BLaER1 treated with 17β-estradiol and CSF1 and Interleukin-3, amounts not matched to agents 10 nM and 100 nM (cell line): ENCODE data around the gene COPS4.

ENCODE experiments used
- H3K27ac ChIP-seq, 11 experiments: shearing (Covaris generic); formaldehyde crosslinking; 2 replicates each; pipeline ENCODE4 v1.8.1; 2022
- H3K27me3 ChIP-seq, 11 experiments: shearing (Covaris generic); formaldehyde crosslinking; 2 replicates each; pipeline ENCODE4 v1.8.1; 2022
- H3K36me3 ChIP-seq, 11 experiments: shearing (Covaris generic); formaldehyde crosslinking; 2 replicates each; pipeline ENCODE4 v1.8.1; 2022
- H3K4me1 ChIP-seq, 10 experiments: shearing (Covaris generic); formaldehyde crosslinking; 2 replicates each; pipeline ENCODE4 v1.8.1; 2022
- H3K4me2 ChIP-seq, 11 experiments: shearing (Covaris generic); formaldehyde crosslinking; 2 replicates each; pipeline ENCODE4 v1.8.1; 2022
- H3K4me3 ChIP-seq, 10 experiments: shearing (Covaris generic); formaldehyde crosslinking; 2 replicates each; pipeline ENCODE4 v1.8.1; 2022
- H3K9ac ChIP-seq, 11 experiments: shearing (Covaris generic); formaldehyde crosslinking; 2 replicates each; pipeline ENCODE4 v1.8.1; 2022
- H3K9me3 ChIP-seq, 11 experiments: shearing (Covaris generic); formaldehyde crosslinking; replicated peaks in 1 of 11; 2 replicates each; pipeline ENCODE4 v1.8.1; 2022
- H4K20me1 ChIP-seq, 11 experiments: shearing (Covaris generic); formaldehyde crosslinking; 2 replicates each; pipeline ENCODE4 v1.8.1; 2022
- Cebpa-rat ChIP-seq, 11 experiments: shearing (Covaris generic); IDR thresholded peaks; 2 replicates each; pipeline ENCODE4 v1.8.1; 2022

The COPS4 gene

GRCh38 chr4:83089410-83090157, 54.6 kb downstream of the COPS4 start:
- no peak overlapping the region; a peak in 1 of 22 replicates for H3K27ac ChIP-seq
- H4K20me1 ChIP-seq = no peaks in the 10 kb centered on the region
- peak overlapping the region in 4 of 11 experiments; percentile 31 to 52 (median 38); a peak in 6 of 22 replicates for H3K4me2 ChIP-seq
- peaks cover 0 to 3% (median 0%) of the 10 kb centered on the region in 11 experiments; a peak in 2 of 22 replicates for H3K36me3 ChIP-seq
- H3K9me3 ChIP-seq = no peaks in the 10 kb centered on the region
- no peak overlapping the region for H3K9ac ChIP-seq
- H3K4me1 ChIP-seq = peaks cover 0 to 30% (median 2%) of the 10 kb centered on the region in 10 experiments; a peak in 9 of 20 replicates
- TF ChIP-seq Cebpa-rat (IDR thresholded peaks at IDR 0.05) = no peak; a peak in 1 of 22 replicates
- H3K4me3 ChIP-seq = no peak overlapping the region
- no peaks in the 10 kb centered on the region for H3K27me3 ChIP-seq

GRCh38 chr4:83093060-83093640, 58.2 kb downstream of the COPS4 start:
- no peak for TF ChIP-seq Cebpa-rat (IDR thresholded peaks at IDR 0.05)
- Histone ChIP-seq H3K4me3 (no peak overlapping the region), H3K27ac (no peak overlapping the region), H3K9ac (no peak overlapping the region), H4K20me1 (no peaks in the 10 kb centered on the region), H3K4me2 (peak overlapping the region in 3 of 11 experiments; percentile 5 to 18 (median 5); a peak in 2 of 22 replicates), H3K36me3 (peaks cover 0 to 14% (median 0%) of the 10 kb centered on the region in 11 experiments; a peak in 2 of 22 replicates), H3K4me1 (peaks cover 0 to 21% (median 2%) of the 10 kb centered on the region in 10 experiments; a peak in 9 of 20 replicates), H3K27me3 (no peaks in the 10 kb centered on the region), H3K9me3 (no peaks in the 10 kb centered on the region)

DNA sequence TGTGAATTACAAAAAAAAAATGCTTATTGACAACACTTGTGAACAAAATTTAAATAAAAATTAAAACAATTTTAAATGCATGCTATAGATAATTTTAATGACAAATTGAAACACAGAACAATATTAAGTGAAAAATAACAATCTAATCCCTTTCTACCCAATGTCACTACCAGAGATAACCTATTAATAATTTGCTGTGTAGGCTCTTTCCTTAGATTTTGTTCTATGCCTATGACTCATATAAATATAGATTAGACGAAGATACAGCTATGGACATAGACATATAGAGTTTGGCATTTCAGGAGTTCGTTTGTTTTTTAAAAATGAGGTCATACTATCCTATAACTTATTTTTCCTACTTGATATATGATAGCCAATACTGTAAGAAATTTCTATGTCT, 61.4 kb downstream of the COPS4 start:
- H3K36me3 ChIP-seq = peaks cover 0 to 23% (median 0%) of the 10 kb centered on the region in 11 experiments; a peak in 2 of 22 replicates
- H3K4me1 ChIP-seq = peaks cover 0 to 8% (median 0%) of the 10 kb centered on the region in 10 experiments; a peak in 3 of 20 replicates
- no peak for TF ChIP-seq Cebpa-rat (IDR thresholded peaks at IDR 0.05)
- H4K20me1 ChIP-seq = no peaks in the 10 kb centered on the region
- H3K9ac ChIP-seq = no peak overlapping the region
- no peak overlapping the region for H3K27ac ChIP-seq
- no peak overlapping the region for H3K4me3 ChIP-seq
- H3K27me3 ChIP-seq = no peaks in the 10 kb centered on the region
- H3K4me2 ChIP-seq = no peak overlapping the region
- no peaks in the 10 kb centered on the region for H3K9me3 ChIP-seq

GRCh38 chr4:83104991-83105390, 70.0 kb downstream of the COPS4 start:
- no peak overlapping the region for H3K4me3 ChIP-seq
- peaks cover 0 to 27% (median 0%) of the 10 kb centered on the region in 11 experiments; a peak in 2 of 22 replicates for H3K36me3 ChIP-seq
- H3K27ac ChIP-seq = no peak overlapping the region
- no peak for TF ChIP-seq Cebpa-rat (IDR thresholded peaks at IDR 0.05)
- H3K27me3 ChIP-seq = peaks cover 6 to 20% (median 18%) of the 10 kb centered on the region in 11 experiments; a peak in 20 of 22 replicates
- no peak overlapping the region for H3K9ac ChIP-seq
- no peaks in the 10 kb centered on the region for H4K20me1 ChIP-seq
- no peak overlapping the region for H3K4me2 ChIP-seq
- no peaks in the 10 kb centered on the region for H3K9me3 ChIP-seq
- peaks cover 0 to 15% (median 5%) of the 10 kb centered on the region in 10 experiments; a peak in 9 of 20 replicates for H3K4me1 ChIP-seq

DNA sequence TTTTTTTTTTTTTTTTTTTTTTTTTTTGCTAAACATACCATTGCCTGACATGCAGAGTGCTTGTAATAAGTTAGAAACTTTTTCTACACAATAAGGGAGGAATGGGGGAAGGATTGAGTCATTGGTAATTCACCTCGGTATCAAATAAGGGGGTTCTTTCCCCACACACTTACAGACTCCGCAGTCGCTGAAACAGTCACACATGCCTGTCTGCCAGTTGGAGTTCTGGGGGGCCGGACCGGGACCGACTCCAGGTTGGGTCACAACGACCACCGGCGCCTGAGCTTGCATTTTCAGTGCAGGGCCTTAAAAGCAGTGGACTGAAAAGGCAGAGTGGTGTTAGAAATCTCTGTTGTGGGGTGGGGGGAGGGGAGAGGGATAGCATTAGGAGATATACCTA, 72.6 kb downstream of the COPS4 start:
- Histone ChIP-seq H3K27me3 (peaks cover 6 to 22% (median 18%) of the 10 kb centered on the region in 11 experiments; a peak in 20 of 22 replicates), H3K4me1 (peaks cover 25 to 39% (median 28%) of the 10 kb centered on the region in 10 experiments), H3K9ac (no peak overlapping the region), H4K20me1 (no peaks in the 10 kb centered on the region), H3K4me3 (no peak overlapping the region), H3K4me2 (no peak overlapping the region), H3K27ac (no peak overlapping the region), H3K36me3 (peaks cover 0 to 22% (median 0%) of the 10 kb centered on the region in 11 experiments; a peak in 2 of 22 replicates), H3K9me3 (no peaks in the 10 kb centered on the region)
- TF ChIP-seq Cebpa-rat (IDR thresholded peaks at IDR 0.05) = no peak

- peaks cover 6 to 22% (median 18%) of the 10 kb centered on the region in 11 experiments; a peak in 20 of 22 replicates for H3K27me3 ChIP-seq
- peaks cover 0 to 15% (median 0%) of the 10 kb centered on the region in 11 experiments; a peak in 2 of 22 replicates for H3K36me3 ChIP-seq
- H4K20me1 ChIP-seq = no peaks in the 10 kb centered on the region
- peaks cover 32 to 45% (median 34%) of the 10 kb centered on the region in 10 experiments for H3K4me1 ChIP-seq
- H3K9me3 ChIP-seq = no peaks in the 10 kb centered on the region
- peak overlapping the region in 2 of 10 experiments; percentile 74 to 77; a peak in 1 of 20 replicates for H3K4me3 ChIP-seq
- peak overlapping the region in 1 of 11 experiments; percentile 88; a peak in 1 of 22 replicates for H3K27ac ChIP-seq
- no peak for TF ChIP-seq Cebpa-rat (IDR thresholded peaks at IDR 0.05)
- H3K9ac ChIP-seq = peak overlapping the region in 2 of 11 experiments; percentile 87 to 88; a peak in 5 of 22 replicates
- H3K4me2 ChIP-seq = peak overlapping the region in 5 of 11 experiments; percentile 33 to 88 (median 82); a peak in 10 of 22 replicates
Observed at GRCh38 chr4:83108101-83108861, 73.3 kb downstream of the COPS4 start.

- Histone ChIP-seq H3K9ac (peak overlapping the region; percentile 74 to 89 (median 83)), H3K4me3 (peak overlapping the region; percentile 63 to 80 (median 68))
- no peak for TF ChIP-seq Cebpa-rat (IDR thresholded peaks at IDR 0.05)
Observed at GRCh38 chr4:83109480-83110222, 74.7 kb downstream of the COPS4 start.

More at GRCh38 chr4:83109480-83110222, 74.7 kb downstream of the COPS4 start:
- Histone ChIP-seq H3K4me1 (peaks cover 41 to 56% (median 46%) of the 10 kb centered on the region in 10 experiments), H3K9me3 (no peaks in the 10 kb centered on the region), H3K27me3 (peaks cover 6 to 22% (median 18%) of the 10 kb centered on the region in 11 experiments; a peak in 20 of 22 replicates), H4K20me1 (no peaks in the 10 kb centered on the region), H3K36me3 (peaks cover 0 to 9% (median 0%) of the 10 kb centered on the region in 11 experiments; a peak in 2 of 22 replicates), H3K4me2 (peak overlapping the region; percentile 75 to 95 (median 87)), H3K27ac (peak overlapping the region; percentile 65 to 91 (median 80); a peak in 21 of 22 replicates)
